Astrocyte (in vitro differentiated cells and primary cell): ENCODE measurements around the gene ECSIT. TPM values are rescaled to one million over a fixed set of nuclear protein-coding genes. Genes with fewer than 3 reads are reported as not detected.
"Not testable (repeated sequence)": the region's sequence is repeated elsewhere in the genome, so short reads cannot be mapped to it uniquely, and the experiment has no call there.

Experiments
- DNase-seq: peaks from one replicate; pipeline ENCODE4 v3.0.0-alpha.2; 2010; ENCODE audit warnings: low read depth
- FAIRE-seq: peaks from 2 replicates; lab custom pipeline; 2011; peaks lifted over from hg19 to GRCh38; lab: Jason Lieb, UNC
- H2AFZ ChIP-seq: 2 replicates; pipeline ENCODE4 v1.6.0; 2012; ENCODE audit warnings: low read depth, low read length, inconsistent platforms
- H3K27ac ChIP-seq: 2 replicates; pipeline ENCODE4 v1.5.1; 2011; ENCODE audit warnings: low read depth, low read length, inconsistent platforms
- H3K27me3 ChIP-seq: 2 replicates; pipeline ENCODE4 v1.6.0; 2011; ENCODE audit warnings: low read length, inconsistent platforms; ENCODE audit not compliant: insufficient read depth
- H3K36me3 ChIP-seq: 2 replicates; pipeline ENCODE4 v1.5.1; 2011; ENCODE audit warnings: low read length, inconsistent platforms; ENCODE audit not compliant: insufficient read depth
- H3K4me1 ChIP-seq: 2 replicates; pipeline ENCODE4 v1.5.1; 2011; ENCODE audit warnings: low read length, inconsistent platforms; ENCODE audit not compliant: insufficient read depth
- H3K4me2 ChIP-seq: 2 replicates; pipeline ENCODE4 v1.6.0; 2012; ENCODE audit warnings: low read length, inconsistent platforms
- H3K4me3 ChIP-seq: 2 replicates; pipeline ENCODE4 v1.5.1; 2011; ENCODE audit warnings: low read depth, mild to moderate bottlenecking, low read length, inconsistent platforms; ENCODE audit not compliant: insufficient read depth
- H3K79me2 ChIP-seq: 2 replicates; pipeline ENCODE4 v1.6.0; 2012; ENCODE audit warnings: mild to moderate bottlenecking, low read length, inconsistent platforms; ENCODE audit not compliant: insufficient read depth
- H3K9ac ChIP-seq: 2 replicates; pipeline ENCODE4 v1.6.0; 2012; ENCODE audit warnings: mild to moderate bottlenecking, low read length, inconsistent platforms
- H3K9me3 ChIP-seq: 2 replicates; pipeline ENCODE4 v1.5.1; 2012; ENCODE audit warnings: low read depth, mild to moderate bottlenecking, low read length, inconsistent platforms; ENCODE audit not compliant: insufficient read depth
- H4K20me1 ChIP-seq: 2 replicates; pipeline ENCODE4 v1.6.0; 2012; ENCODE audit warnings: low read length, inconsistent platforms; ENCODE audit not compliant: insufficient read depth
- H3K27ac Mint-ChIP-seq: one replicate; pipeline ENCODE4 v1.8.0; 2021; ENCODE audit warnings: mild to moderate bottlenecking, mixed read lengths; ENCODE audit not compliant: unreplicated experiment
- H3K27me3 Mint-ChIP-seq: one replicate; pipeline ENCODE4 v1.8.0; 2021; ENCODE audit warnings: low read depth, mixed read lengths; ENCODE audit not compliant: unreplicated experiment
- H3K36me3 Mint-ChIP-seq: one replicate; pipeline ENCODE4 v1.8.0; 2021; ENCODE audit warnings: low read depth, mixed read lengths; ENCODE audit not compliant: unreplicated experiment
- H3K4me1 Mint-ChIP-seq: one replicate; pipeline ENCODE4 v1.8.0; 2021; ENCODE audit warnings: low read depth, mixed read lengths; ENCODE audit not compliant: unreplicated experiment
- H3K4me3 Mint-ChIP-seq: one replicate; pipeline ENCODE4 v1.8.0; 2021; ENCODE audit warnings: mild to moderate bottlenecking, moderate library complexity, mixed read lengths; ENCODE audit not compliant: unreplicated experiment
- H3K9me3 Mint-ChIP-seq: one replicate; pipeline ENCODE4 v1.8.0; 2021; ENCODE audit warnings: mild to moderate bottlenecking, mixed read lengths; ENCODE audit not compliant: unreplicated experiment
- EZH2 ChIP-seq: IDR thresholded peaks from 2 replicates; pipeline ENCODE4 v1.6.1; 2012; ENCODE audit warnings: mild to moderate bottlenecking, low read length, inconsistent platforms; ENCODE audit not compliant: insufficient read depth
- total RNA-seq: library from RNA; stranded (reverse); gene quantifications from 2 replicates; pipeline ENCODE4 v1.2.1, GENCODE V29; 2021
- TF ChIP-seq, protein P1 (sequence below): IDR thresholded peaks from 2 replicates; pipeline ENCODE4 v1.5.1; 2011; ENCODE audit warnings: low read depth, mild to moderate bottlenecking, inconsistent platforms, low read length, moderate library complexity; ENCODE audit not compliant: insufficient read depth

Gene ECSIT
- total RNA-seq, 1 donor from 2014 or later, result 21.9 TPM

DNA sequence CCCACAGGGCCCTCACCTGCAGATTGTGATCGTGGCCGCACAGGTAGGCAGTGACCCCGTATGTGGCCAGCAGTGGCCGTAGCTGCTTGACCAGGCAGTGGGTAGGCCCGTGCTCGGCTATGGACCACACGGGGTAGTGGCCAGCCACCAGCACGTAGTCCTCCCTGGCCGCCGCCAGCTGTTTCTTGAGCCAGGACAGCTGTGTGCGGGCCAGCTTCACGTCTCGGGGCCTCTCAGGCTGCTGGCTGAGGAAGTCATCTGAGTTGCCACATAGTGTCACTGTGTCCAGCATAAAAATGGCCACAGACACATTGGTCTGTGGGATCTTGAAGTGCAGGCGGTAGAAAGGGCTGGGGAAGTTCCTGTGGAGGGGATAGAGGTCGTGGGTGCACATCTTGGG lies 47.3 kb upstream of the ECSIT start:
- DNase-seq, result no peak
- Mint-ChIP-seq H3K36me3 (no peaks in the 10 kb centered on the region), H3K27me3 (peaks cover 3% of the 10 kb centered on the region), H3K4me3 (no peak overlapping the region), H3K27ac (no peak overlapping the region), H3K9me3 (peaks cover 2% of the 10 kb centered on the region), H3K4me1 (peaks cover 5% of the 10 kb centered on the region)
- Histone ChIP-seq H3K27ac (no peak overlapping the region), H3K79me2 (no peaks in the 10 kb centered on the region), H3K36me3 (no peaks in the 10 kb centered on the region), H3K9me3 (no peaks in the 10 kb centered on the region), H3K4me3 (no peak overlapping the region), H3K4me1 (no peaks in the 10 kb centered on the region), H3K27me3 (no peaks in the 10 kb centered on the region), H3K9ac (no peak overlapping the region), H4K20me1 (no peaks in the 10 kb centered on the region), H3K4me2 (no peak overlapping the region), H2AFZ (no peak overlapping the region)
- no peak for FAIRE-seq
- no peak for TF ChIP-seq EZH2
- TF ChIP-seq, protein P1, sequence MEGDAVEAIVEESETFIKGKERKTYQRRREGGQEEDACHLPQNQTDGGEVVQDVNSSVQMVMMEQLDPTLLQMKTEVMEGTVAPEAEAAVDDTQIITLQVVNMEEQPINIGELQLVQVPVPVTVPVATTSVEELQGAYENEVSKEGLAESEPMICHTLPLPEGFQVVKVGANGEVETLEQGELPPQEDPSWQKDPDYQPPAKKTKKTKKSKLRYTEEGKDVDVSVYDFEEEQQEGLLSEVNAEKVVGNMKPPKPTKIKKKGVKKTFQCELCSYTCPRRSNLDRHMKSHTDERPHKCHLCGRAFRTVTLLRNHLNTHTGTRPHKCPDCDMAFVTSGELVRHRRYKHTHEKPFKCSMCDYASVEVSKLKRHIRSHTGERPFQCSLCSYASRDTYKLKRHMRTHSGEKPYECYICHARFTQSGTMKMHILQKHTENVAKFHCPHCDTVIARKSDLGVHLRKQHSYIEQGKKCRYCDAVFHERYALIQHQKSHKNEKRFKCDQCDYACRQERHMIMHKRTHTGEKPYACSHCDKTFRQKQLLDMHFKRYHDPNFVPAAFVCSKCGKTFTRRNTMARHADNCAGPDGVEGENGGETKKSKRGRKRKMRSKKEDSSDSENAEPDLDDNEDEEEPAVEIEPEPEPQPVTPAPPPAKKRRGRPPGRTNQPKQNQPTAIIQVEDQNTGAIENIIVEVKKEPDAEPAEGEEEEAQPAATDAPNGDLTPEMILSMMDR, result no peak

DNA sequence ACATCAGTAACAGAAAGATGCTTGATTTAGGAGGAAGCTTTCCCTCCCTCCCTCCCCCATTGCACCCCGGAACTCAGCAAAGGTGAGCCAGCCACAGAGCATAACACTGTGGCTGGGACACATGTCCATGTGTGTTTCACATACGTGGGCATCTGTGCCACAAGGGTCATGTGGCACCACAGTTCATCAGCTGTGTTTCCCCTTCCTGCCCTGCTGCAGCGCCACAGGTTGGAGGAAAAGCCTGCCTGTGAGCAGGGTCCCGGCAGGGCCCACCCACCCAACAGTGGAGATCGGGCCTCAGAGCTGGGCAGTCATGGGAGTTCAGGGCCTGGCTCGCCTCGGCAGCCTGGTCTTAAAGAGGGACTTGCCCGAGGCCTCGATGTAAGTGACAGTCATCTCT lies 45.8 kb upstream of the ECSIT start:
- H3K4me3 ChIP-seq, result no peak overlapping the region
- no peaks in the 10 kb centered on the region for H3K36me3 ChIP-seq
- no peak for DNase-seq
- H3K9me3 ChIP-seq, result no peaks in the 10 kb centered on the region
- Mint-ChIP-seq H3K27me3 (peaks cover 3% of the 10 kb centered on the region), H3K4me1 (no peaks in the 10 kb centered on the region), H3K36me3 (no peaks in the 10 kb centered on the region), H3K9me3 (peaks cover 2% of the 10 kb centered on the region), H3K27ac (no peak overlapping the region), H3K4me3 (no peak overlapping the region)
- no peak overlapping the region for H3K27ac ChIP-seq
- no peaks in the 10 kb centered on the region for H3K27me3 ChIP-seq
- TF ChIP-seq, protein P1, result no peak
- no peak for TF ChIP-seq EZH2
- H3K79me2 ChIP-seq, result no peaks in the 10 kb centered on the region
- no peak overlapping the region for H3K9ac ChIP-seq
- no peaks in the 10 kb centered on the region for H3K4me1 ChIP-seq
- H4K20me1 ChIP-seq, result no peaks in the 10 kb centered on the region
- H2AFZ ChIP-seq, result no peak overlapping the region
- FAIRE-seq, result no peak
- H3K4me2 ChIP-seq, result no peak overlapping the region

DNA sequence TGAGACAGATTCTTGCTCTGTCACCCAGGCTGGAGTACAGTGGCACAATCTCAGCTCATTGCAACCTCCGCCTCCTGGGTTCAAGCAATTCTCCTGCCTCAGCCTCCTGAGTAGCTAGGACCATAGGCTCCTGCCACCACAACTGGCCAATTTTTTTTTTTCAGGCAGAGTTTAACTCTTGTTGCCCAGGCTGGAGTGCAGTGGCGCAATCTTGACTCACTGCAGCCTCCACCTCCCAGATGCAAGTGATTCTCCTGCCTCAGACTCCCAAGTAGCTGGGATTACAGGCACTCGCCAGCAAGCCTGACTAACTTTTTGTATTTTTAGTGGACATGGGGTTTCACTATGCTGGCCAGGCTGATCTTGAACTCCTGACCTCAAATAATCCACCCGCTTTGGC lies 44.8 kb upstream of the ECSIT start:
- not testable (repeated sequence) for FAIRE-seq

DNA sequence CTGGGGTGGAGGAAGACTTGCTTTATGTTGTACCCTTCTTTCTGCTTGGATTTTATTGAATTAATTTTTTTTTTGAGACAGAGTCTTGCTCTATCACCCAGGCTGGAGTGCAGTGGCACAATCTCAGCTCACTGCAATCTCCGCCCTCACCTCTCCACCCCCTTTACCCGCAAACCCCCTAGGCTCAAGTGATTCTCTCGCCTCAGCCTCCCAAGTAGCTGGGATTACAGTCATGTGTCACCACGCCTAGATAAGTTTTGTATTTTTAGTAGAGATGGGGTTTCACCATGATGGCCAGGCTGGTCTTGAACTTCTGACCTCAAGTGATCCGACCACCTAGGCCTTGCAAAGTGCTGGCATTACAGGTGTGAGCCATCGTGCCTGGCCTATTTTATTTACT lies 44.4 kb upstream of the ECSIT start:
- H3K4me1 Mint-ChIP-seq, FAIRE-seq, H2AFZ ChIP-seq, H3K9ac ChIP-seq, H3K27me3 ChIP-seq, H3K9me3 Mint-ChIP-seq, H3K9me3 ChIP-seq, H3K27me3 Mint-ChIP-seq, H3K79me2 ChIP-seq, H3K36me3 Mint-ChIP-seq, H3K4me3 ChIP-seq, H3K27ac ChIP-seq, H3K4me3 Mint-ChIP-seq, DNase-seq, H3K4me1 ChIP-seq, H3K27ac Mint-ChIP-seq, H3K36me3 ChIP-seq, H4K20me1 ChIP-seq, H3K4me2 ChIP-seq: not testable (repeated sequence)

More for the DNA sequence above, 44.8 kb upstream of the ECSIT start:
- H4K20me1 ChIP-seq, H3K4me3 Mint-ChIP-seq, H2AFZ ChIP-seq, H3K36me3 ChIP-seq, DNase-seq, H3K79me2 ChIP-seq, H3K27ac ChIP-seq, H3K36me3 Mint-ChIP-seq, H3K27ac Mint-ChIP-seq, H3K9ac ChIP-seq, H3K4me1 Mint-ChIP-seq, H3K9me3 ChIP-seq, H3K9me3 Mint-ChIP-seq, H3K4me1 ChIP-seq, H3K27me3 ChIP-seq, H3K27me3 Mint-ChIP-seq, H3K4me3 ChIP-seq, H3K4me2 ChIP-seq: not testable (repeated sequence)
